SK-N-SH treated with all-trans-retinoic acid at 6 μM for 48 hours (cell line): ENCODE data around the gene ALDOA.

Experiments
- ATAC-seq: fragments of 200-7000 bp; cut with Tn5 transposase; 3 replicates; pipeline ENCODE4 v1.9.1; 2020; ENCODE audit warnings: mild to moderate bottlenecking, moderate library complexity
- ARNTL ChIP-seq: fragments of 450-650 bp; formaldehyde crosslinking; IDR thresholded peaks from 2 replicates; pipeline ENCODE4 v1.5.0; 2020; ENCODE audit warnings: low read depth, mild to moderate bottlenecking, moderate library complexity, borderline replicate concordance
- BACH2 ChIP-seq: fragments of 250-450 bp; sonication (Bioruptor Pico); IDR thresholded peaks from 2 replicates; pipeline ENCODE4 v1.9.0; 2021; ENCODE audit warnings: mild to moderate bottlenecking, borderline replicate concordance
- CSDC2 ChIP-seq: fragments of 250-450 bp; sonication (Bioruptor Pico); IDR thresholded peaks from 2 replicates; pipeline ENCODE4 v1.5.0; 2020; ENCODE audit warnings: mild to moderate bottlenecking, moderate library complexity
- ESRRG ChIP-seq: fragments of 250-450 bp; sonication (Bioruptor Pico); IDR thresholded peaks from 2 replicates; pipeline ENCODE4 v1.6.1; 2021; ENCODE audit warnings: mild to moderate bottlenecking
- GLIS3 ChIP-seq: fragments of 250-450 bp; sonication (Bioruptor Pico); IDR thresholded peaks from 2 replicates; pipeline ENCODE4 v1.5.0; 2020; ENCODE audit warnings: mild to moderate bottlenecking, moderate library complexity
- ISL1 ChIP-seq: fragments of 250-450 bp; sonication (Bioruptor Pico); IDR thresholded peaks from 2 replicates; pipeline ENCODE4 v2.1.2; 2022; ENCODE audit warnings: mild to moderate bottlenecking, moderate library complexity
- OSR1 ChIP-seq: fragments of 250-450 bp; sonication (Bioruptor Pico); IDR thresholded peaks from 2 replicates; pipeline ENCODE4 v1.8.0; 2022; ENCODE audit warnings: moderate library complexity, mild to moderate bottlenecking, inconsistent platforms
- PPARA ChIP-seq: fragments of 250-450 bp; sonication (Bioruptor Pico); IDR thresholded peaks from 2 replicates; pipeline ENCODE4 v1.5.0; 2020; ENCODE audit warnings: mild to moderate bottlenecking, borderline replicate concordance
- RARB ChIP-seq: fragments of 250-450 bp; sonication (Bioruptor Pico); IDR thresholded peaks from 2 replicates; pipeline ENCODE4 v1.8.0; 2021; ENCODE audit warnings: mild to moderate bottlenecking, moderate library complexity
- SNAI2 ChIP-seq: fragments of 250-450 bp; sonication (Bioruptor Pico); IDR thresholded peaks from 2 replicates; pipeline ENCODE4 v1.5.0; 2020; ENCODE audit warnings: mild to moderate bottlenecking, moderate library complexity
- TOX ChIP-seq: fragments of 250-450 bp; sonication (Bioruptor Pico); IDR thresholded peaks from 2 replicates; pipeline ENCODE4 v1.8.0; 2021; ENCODE audit warnings: mild to moderate bottlenecking, moderate library complexity, borderline replicate concordance
- ZC3H10 ChIP-seq: fragments of 250-450 bp; sonication (Bioruptor Pico); IDR thresholded peaks from 2 replicates; pipeline ENCODE4 v1.5.1; 2021; ENCODE audit warnings: mild to moderate bottlenecking, moderate library complexity
- ZFP3 ChIP-seq: fragments of 250-450 bp; sonication (Bioruptor Pico); IDR thresholded peaks from 2 replicates; pipeline ENCODE4 v1.5.0; 2020; ENCODE audit warnings: mild to moderate bottlenecking, moderate library complexity
- ZNF565 ChIP-seq: fragments of 450-650 bp; formaldehyde crosslinking; conservative IDR thresholded peaks from 2 replicates; pipeline ENCODE4 v1.5.0; 2020; ENCODE audit warnings: low read depth, mild to moderate bottlenecking, moderate library complexity
- ZNF70 ChIP-seq: fragments of 450-650 bp; formaldehyde crosslinking; IDR thresholded peaks from 2 replicates; pipeline ENCODE4 v1.5.0; 2020; ENCODE audit warnings: mild to moderate bottlenecking, moderate library complexity
- ZNF8 ChIP-seq: fragments of 450-650 bp; formaldehyde crosslinking; IDR thresholded peaks from 2 replicates; pipeline ENCODE4 v1.5.0; 2020; ENCODE audit warnings: mild to moderate bottlenecking, moderate library complexity
- TF ChIP-seq, protein P1 (sequence below): fragments of 250-450 bp; sonication (Bioruptor Pico); IDR thresholded peaks from 2 replicates; pipeline ENCODE4 v1.5.1; 2020; ENCODE audit warnings: low read depth, mild to moderate bottlenecking, moderate library complexity
- TF ChIP-seq, protein P2 (sequence below): fragments of 250-450 bp; sonication (Bioruptor Pico); IDR thresholded peaks from 2 replicates; pipeline ENCODE4 v1.8.0; 2021; ENCODE audit warnings: low read depth, mild to moderate bottlenecking, moderate library complexity, borderline replicate concordance
- TF ChIP-seq, protein P3 (sequence below): fragments of 250-450 bp; sonication (Bioruptor Pico); IDR thresholded peaks from 2 replicates; pipeline ENCODE4 v1.5.0; 2020; ENCODE audit warnings: mild to moderate bottlenecking, moderate library complexity
- TF ChIP-seq, protein P4 (sequence below): fragments of 250-450 bp; sonication (Bioruptor Pico); IDR thresholded peaks from 2 replicates; pipeline ENCODE4 v1.5.1; 2021; ENCODE audit warnings: mild to moderate bottlenecking, moderate library complexity

ALDOA gene

DNA sequence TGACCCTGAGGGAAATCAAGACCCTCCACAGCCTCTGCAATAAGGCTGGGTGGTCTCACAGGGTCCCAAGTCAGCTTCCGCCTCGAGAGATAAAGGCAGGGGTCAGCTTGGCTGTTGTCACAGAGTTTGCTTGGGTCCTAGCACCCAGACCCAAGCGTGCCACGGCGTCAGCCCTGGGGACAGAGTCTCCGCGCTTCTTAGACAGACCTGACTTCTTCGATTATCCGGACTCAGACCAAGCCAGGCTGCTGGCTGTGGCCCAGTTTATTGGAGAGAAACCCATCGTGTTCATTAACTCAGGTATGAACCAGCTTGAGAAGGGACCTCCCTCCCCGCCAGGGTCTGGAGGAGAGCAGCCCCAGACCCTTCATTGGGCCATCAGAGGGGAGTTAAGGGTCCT, 42.0 kb upstream of the ALDOA start:
- TF ChIP-seq RARB (no peak), ZC3H10 (CRISPR knock-in tag) (no peak), ZFP3 (CRISPR knock-in tag) (no peak), OSR1 (CRISPR knock-in tag) (no peak), SNAI2 (no peak), ARNTL (no peak), GLIS3 (CRISPR knock-in tag) (no peak), BACH2 (CRISPR knock-in tag) (no peak), ZNF565 (CRISPR knock-in tag) (no peak), CSDC2 (CRISPR knock-in tag) (no peak)
- TF ChIP-seq, protein P1, sequence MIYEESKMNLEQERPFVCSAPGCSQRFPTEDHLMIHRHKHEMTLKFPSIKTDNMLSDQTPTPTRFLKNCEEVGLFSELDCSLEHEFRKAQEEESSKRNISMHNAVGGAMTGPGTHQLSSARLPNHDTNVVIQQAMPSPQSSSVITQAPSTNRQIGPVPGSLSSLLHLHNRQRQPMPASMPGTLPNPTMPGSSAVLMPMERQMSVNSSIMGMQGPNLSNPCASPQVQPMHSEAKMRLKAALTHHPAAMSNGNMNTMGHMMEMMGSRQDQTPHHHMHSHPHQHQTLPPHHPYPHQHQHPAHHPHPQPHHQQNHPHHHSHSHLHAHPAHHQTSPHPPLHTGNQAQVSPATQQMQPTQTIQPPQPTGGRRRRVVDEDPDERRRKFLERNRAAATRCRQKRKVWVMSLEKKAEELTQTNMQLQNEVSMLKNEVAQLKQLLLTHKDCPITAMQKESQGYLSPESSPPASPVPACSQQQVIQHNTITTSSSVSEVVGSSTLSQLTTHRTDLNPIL = no peak
- TF ChIP-seq, protein P2, sequence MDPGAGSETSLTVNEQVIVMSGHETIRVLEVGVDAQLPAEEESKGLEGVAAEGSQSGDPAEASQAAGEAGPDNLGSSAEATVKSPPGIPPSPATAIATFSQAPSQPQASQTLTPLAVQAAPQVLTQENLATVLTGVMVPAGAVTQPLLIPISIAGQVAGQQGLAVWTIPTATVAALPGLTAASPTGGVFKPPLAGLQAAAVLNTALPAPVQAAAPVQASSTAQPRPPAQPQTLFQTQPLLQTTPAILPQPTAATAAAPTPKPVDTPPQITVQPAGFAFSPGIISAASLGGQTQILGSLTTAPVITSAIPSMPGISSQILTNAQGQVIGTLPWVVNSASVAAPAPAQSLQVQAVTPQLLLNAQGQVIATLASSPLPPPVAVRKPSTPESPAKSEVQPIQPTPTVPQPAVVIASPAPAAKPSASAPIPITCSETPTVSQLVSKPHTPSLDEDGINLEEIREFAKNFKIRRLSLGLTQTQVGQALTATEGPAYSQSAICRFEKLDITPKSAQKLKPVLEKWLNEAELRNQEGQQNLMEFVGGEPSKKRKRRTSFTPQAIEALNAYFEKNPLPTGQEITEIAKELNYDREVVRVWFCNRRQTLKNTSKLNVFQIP = no peak
- TF ChIP-seq, protein P3, sequence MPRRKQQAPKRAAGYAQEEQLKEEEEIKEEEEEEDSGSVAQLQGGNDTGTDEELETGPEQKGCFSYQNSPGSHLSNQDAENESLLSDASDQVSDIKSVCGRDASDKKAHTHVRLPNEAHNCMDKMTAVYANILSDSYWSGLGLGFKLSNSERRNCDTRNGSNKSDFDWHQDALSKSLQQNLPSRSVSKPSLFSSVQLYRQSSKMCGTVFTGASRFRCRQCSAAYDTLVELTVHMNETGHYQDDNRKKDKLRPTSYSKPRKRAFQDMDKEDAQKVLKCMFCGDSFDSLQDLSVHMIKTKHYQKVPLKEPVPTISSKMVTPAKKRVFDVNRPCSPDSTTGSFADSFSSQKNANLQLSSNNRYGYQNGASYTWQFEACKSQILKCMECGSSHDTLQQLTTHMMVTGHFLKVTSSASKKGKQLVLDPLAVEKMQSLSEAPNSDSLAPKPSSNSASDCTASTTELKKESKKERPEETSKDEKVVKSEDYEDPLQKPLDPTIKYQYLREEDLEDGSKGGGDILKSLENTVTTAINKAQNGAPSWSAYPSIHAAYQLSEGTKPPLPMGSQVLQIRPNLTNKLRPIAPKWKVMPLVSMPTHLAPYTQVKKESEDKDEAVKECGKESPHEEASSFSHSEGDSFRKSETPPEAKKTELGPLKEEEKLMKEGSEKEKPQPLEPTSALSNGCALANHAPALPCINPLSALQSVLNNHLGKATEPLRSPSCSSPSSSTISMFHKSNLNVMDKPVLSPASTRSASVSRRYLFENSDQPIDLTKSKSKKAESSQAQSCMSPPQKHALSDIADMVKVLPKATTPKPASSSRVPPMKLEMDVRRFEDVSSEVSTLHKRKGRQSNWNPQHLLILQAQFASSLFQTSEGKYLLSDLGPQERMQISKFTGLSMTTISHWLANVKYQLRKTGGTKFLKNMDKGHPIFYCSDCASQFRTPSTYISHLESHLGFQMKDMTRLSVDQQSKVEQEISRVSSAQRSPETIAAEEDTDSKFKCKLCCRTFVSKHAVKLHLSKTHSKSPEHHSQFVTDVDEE (CRISPR knock-in tag) = no peak
- no peak for ATAC-seq

DNA sequence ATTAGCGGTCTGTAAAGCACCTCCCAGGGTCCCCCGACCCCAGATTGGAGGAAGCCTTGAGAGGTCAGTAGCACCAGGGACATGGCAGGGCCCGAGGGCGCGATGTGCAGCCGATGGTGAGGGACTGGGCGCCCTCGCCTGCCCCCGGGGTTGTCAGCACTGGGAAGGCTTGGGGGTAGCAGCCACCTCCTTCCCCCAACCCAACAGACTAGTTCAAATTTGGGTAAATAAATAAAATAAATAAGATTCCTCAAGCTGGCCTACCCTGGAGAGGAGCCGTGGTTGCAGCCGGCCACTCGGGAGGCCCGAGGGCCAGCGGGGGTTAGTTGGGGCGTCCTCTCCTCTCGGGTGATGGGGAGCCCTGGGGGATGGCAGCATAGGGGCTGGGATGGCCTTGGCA, 41.1 kb upstream of the ALDOA start:
- no peak for ATAC-seq
- TF ChIP-seq RARB (no peak), ZNF70 (no peak), ZNF565 (CRISPR knock-in tag) (no peak), ZNF8 (CRISPR knock-in tag) (no peak), CSDC2 (CRISPR knock-in tag) (no peak), TOX (CRISPR knock-in tag) (no peak), ESRRG (CRISPR knock-in tag) (no peak), ISL1 (CRISPR knock-in tag) (no peak)
- TF ChIP-seq, protein P3 (CRISPR knock-in tag) = no peak
- TF ChIP-seq, protein P4, sequence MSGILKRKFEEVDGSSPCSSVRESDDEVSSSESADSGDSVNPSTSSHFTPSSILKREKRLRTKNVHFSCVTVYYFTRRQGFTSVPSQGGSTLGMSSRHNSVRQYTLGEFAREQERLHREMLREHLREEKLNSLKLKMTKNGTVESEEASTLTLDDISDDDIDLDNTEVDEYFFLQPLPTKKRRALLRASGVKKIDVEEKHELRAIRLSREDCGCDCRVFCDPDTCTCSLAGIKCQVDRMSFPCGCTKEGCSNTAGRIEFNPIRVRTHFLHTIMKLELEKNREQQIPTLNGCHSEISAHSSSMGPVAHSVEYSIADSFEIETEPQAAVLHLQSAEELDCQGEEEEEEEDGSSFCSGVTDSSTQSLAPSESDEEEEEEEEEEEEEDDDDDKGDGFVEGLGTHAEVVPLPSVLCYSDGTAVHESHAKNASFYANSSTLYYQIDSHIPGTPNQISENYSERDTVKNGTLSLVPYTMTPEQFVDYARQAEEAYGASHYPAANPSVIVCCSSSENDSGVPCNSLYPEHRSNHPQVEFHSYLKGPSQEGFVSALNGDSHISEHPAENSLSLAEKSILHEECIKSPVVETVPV = no peak

DNA sequence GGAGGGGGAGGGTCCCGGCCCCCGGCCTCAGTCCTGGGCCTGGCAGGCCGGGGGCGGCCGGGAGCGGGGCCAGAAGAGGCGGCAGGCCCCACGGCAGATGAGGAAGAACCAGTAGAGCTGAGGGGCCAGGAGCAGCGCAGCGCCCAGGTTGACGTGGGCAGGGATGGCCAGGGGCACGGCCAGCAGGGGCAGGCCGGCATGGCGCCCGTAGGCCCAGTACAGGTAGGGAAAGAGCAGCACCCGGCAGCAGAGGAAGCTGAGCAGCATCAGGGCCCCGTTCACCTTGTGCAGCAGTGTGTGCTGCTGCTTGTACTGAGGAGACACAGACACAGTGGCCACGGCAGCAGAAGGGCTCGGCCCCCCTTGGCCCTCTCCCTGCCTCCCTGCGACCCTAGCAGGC, 40.4 kb upstream of the ALDOA start:
- TF ChIP-seq RARB (no peak), SNAI2 (no peak), PPARA (CRISPR knock-in tag) (no peak), ZNF70 (no peak), ZC3H10 (CRISPR knock-in tag) (no peak), ISL1 (CRISPR knock-in tag) (no peak)
- TF ChIP-seq, protein P4 = no peak
- TF ChIP-seq, protein P1 = no peak
- TF ChIP-seq, protein P3 (CRISPR knock-in tag) = no peak
- no peak for ATAC-seq
